ENCODE measurements around the gene SIGLEC1. TPM values are rescaled to one million over a fixed set of nuclear protein-coding genes. Genes with fewer than 3 reads are reported as not detected.

Gene SIGLEC1
- total and polyA plus RNA-seq, 2 experiments from 2014 or later, result not detected

GRCh38 chr20:3674995-3675900 is 37.2 kb downstream of the SIGLEC1 start:
- no peaks in the 10 kb centered on the region for H3K79me2 ChIP-seq (replicated peaks; ENCODE audit: insufficient read depth)

More at GRCh38 chr20:3674995-3675900, 37.2 kb downstream of the SIGLEC1 start:
- Histone ChIP-seq H3K27me3 (ENCODE audit: insufficient read depth) (peaks cover 45% of the 10 kb centered on the region), H3K4me1 (ENCODE audit: insufficient read depth) (peaks cover 4% of the 10 kb centered on the region; the same call in 1 of the 2 replicates), H3F3A (replicated peaks; ENCODE audit: low read depth) (peaks cover 3% of the 10 kb centered on the region; the same call in 1 of the 2 replicates), H2AFZ (no peak overlapping the region), H4K20me1 (replicated peaks; ENCODE audit: insufficient read depth) (no peaks in the 10 kb centered on the region), H3K27ac (ENCODE audit: low read depth) (no peak overlapping the region), H3K4me2 (no peak overlapping the region), H3K4me3 (no peak overlapping the region), H3K9me2 (ENCODE audit: insufficient read depth) (no peaks in the 10 kb centered on the region), H3K36me3 (ENCODE audit: insufficient read depth) (no peaks in the 10 kb centered on the region)
- ATAC-seq (no peak), DNase-seq (ENCODE audit: low spot score) (no peak)
- Mint-ChIP-seq H3K4me1 (peaks cover 32% of the 10 kb centered on the region), H3K27ac (no peak overlapping the region), H3K27me3 (ENCODE audit: insufficient read depth, low read depth, poor library complexity) (peaks cover 35% of the 10 kb centered on the region), H3K4me3 (no peak overlapping the region), H3K9me3 (no peaks in the 10 kb centered on the region; the same call in 2 of the 3 replicates), H3K36me3 (ENCODE audit: low read depth) (no peaks in the 10 kb centered on the region)
- no peak for TF ChIP-seq EZH2phosphoT487 (IDR thresholded peaks at IDR 0.05; ENCODE audit: unreplicated experiment)
- no peak for TF ChIP-seq EZH2 (IDR thresholded peaks at IDR 0.05; ENCODE audit: low read depth, unreplicated experiment)
- no peak for TF ChIP-seq ZNF114 (CRISPR knock-in tag; IDR thresholded peaks at IDR 0.05)
- TF ChIP-seq ZNF331 (CRISPR knock-in tag; IDR thresholded peaks at IDR 0.05; ENCODE audit: low read depth), result no peak
- TF ChIP-seq, protein P1, sequence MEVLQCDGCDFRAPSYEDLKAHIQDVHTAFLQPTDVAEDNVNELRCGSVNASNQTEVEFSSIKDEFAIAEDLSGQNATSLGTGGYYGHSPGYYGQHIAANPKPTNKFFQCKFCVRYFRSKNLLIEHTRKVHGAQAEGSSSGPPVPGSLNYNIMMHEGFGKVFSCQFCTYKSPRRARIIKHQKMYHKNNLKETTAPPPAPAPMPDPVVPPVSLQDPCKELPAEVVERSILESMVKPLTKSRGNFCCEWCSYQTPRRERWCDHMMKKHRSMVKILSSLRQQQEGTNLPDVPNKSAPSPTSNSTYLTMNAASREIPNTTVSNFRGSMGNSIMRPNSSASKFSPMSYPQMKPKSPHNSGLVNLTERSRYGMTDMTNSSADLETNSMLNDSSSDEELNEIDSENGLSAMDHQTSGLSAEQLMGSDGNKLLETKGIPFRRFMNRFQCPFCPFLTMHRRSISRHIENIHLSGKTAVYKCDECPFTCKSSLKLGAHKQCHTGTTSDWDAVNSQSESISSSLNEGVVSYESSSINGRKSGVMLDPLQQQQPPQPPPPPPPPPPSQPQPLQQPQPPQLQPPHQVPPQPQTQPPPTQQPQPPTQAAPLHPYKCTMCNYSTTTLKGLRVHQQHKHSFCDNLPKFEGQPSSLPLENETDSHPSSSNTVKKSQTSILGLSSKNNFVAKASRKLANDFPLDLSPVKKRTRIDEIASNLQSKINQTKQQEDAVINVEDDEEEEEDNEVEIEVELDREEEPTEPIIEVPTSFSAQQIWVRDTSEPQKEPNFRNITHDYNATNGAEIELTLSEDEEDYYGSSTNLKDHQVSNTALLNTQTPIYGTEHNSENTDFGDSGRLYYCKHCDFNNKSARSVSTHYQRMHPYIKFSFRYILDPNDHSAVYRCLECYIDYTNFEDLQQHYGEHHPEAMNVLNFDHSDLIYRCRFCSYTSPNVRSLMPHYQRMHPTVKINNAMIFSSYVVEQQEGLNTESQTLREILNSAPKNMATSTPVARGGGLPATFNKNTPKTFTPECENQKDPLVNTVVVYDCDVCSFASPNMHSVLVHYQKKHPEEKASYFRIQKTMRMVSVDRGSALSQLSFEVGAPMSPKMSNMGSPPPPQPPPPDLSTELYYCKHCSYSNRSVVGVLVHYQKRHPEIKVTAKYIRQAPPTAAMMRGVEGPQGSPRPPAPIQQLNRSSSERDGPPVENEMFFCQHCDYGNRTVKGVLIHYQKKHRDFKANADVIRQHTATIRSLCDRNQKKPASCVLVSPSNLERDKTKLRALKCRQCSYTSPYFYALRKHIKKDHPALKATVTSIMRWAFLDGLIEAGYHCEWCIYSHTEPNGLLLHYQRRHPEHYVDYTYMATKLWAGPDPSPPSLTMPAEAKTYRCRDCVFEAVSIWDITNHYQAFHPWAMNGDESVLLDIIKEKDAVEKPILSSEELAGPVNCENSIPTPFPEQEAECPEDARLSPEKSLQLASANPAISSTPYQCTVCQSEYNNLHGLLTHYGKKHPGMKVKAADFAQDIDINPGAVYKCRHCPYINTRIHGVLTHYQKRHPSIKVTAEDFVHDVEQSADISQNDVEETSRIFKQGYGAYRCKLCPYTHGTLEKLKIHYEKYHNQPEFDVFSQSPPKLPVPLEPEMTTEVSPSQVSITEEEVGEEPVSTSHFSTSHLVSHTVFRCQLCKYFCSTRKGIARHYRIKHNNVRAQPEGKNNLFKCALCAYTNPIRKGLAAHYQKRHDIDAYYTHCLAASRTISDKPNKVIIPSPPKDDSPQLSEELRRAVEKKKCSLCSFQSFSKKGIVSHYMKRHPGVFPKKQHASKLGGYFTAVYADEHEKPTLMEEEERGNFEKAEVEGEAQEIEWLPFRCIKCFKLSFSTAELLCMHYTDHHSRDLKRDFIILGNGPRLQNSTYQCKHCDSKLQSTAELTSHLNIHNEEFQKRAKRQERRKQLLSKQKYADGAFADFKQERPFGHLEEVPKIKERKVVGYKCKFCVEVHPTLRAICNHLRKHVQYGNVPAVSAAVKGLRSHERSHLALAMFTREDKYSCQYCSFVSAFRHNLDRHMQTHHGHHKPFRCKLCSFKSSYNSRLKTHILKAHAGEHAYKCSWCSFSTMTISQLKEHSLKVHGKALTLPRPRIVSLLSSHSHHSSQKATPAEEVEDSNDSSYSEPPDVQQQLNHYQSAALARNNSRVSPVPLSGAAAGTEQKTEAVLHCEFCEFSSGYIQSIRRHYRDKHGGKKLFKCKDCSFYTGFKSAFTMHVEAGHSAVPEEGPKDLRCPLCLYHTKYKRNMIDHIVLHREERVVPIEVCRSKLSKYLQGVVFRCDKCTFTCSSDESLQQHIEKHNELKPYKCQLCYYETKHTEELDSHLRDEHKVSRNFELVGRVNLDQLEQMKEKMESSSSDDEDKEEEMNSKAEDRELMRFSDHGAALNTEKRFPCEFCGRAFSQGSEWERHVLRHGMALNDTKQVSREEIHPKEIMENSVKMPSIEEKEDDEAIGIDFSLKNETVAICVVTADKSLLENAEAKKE (CRISPR knock-in tag; IDR thresholded peaks at IDR 0.05), result no peak
- TF ChIP-seq POLR2AphosphoS5 (IDR thresholded peaks at IDR 0.05; ENCODE audit: low read depth), result no peak
- no peak for TF ChIP-seq JUNB (IDR thresholded peaks at IDR 0.05; ENCODE audit: unreplicated experiment)
